ENCODE measurements around the gene ALPL. TPM values are rescaled to one million over a fixed set of nuclear protein-coding genes. Genes with fewer than 3 reads are reported as not detected.

ALPL gene
- total and polyA plus RNA-seq, 9 of the 15 experiments (the other 6 are each of a cell fraction or from before 2014, with no cell fraction given) = 0.04 to 0.38 (median 0.18) TPM; not detected in 4

DNA sequence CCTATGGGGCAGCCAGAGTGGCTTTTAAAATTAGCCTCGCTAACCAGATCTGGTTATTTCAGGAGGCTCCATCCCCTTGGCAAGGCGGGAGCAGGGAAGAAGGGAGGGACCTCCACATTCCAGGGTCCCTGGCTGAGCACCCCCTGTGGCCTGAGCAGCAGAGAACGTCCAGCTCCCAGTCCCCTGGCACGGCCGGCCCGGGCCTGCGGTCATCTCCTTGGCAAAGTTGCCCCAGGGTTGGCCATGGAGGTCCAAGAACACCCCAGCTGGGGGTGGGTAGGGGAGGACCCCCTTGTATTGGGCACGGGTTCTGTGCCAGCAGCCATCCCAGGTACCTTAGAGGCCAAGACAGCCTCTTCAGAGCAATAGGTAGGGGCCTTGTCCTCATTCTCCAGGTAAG lies 84.0 kb downstream of the ALPL start:
- peaks cover 10% of the 10 kb centered on the region for H4K20me1 ChIP-seq (replicated peaks; ENCODE audit: control insufficient read depth, insufficient read depth, low read length)
- no peaks in the 10 kb centered on the region for H3K9me1 ChIP-seq (ENCODE audit: control insufficient read depth, insufficient read depth, low read length)
- no peak for DNase-seq (ENCODE audit: extremely low read depth in 1 of 4, low spot score in 3 of 4)
- ATAC-seq = no peak
- no peaks in the 10 kb centered on the region for H3K79me2 ChIP-seq (ENCODE audit: control insufficient read depth, insufficient read depth, low read length)
- no peak overlapping the region for H3K4me3 ChIP-seq
- peaks cover 0 to 7% of the 10 kb centered on the region in 2 experiments; a peak in 1 of 5 replicates for H3K27me3 ChIP-seq (ENCODE audit: control insufficient read depth in 2 of 2, insufficient read depth in 2 of 2, low read length in 2 of 2)
- WGBS (ENCODE audit: insufficient coverage, low coverage, missing lambda C conversion rate) = 37% methylated on average over 8 of the region's 8 CpGs
- peaks cover 18% of the 10 kb centered on the region; the same call in 1 of the 3 replicates for H3K36me3 ChIP-seq (ENCODE audit: control insufficient read depth, insufficient read depth, low read length)
- H3K4me2 ChIP-seq (ENCODE audit: insufficient read depth, low read length) = no peak overlapping the region
- no peak overlapping the region for H3K27ac ChIP-seq (ENCODE audit: extremely low read depth, low read depth, low read length)
- CTCF ChIA-PET (ENCODE audit: low intra/inter-chr PET ratio) = no interaction called here
- intact Hi-C loops (cut with micrococcal nuclease) (loop anchor here (10.0 kb wide), 1 partner anchor 78 kb away; no protein-coding TSS in a partner anchor), in situ Hi-C loops (cut with MboI) (no loop called here)
- no peaks in the 10 kb centered on the region for H3K9me3 ChIP-seq (replicated peaks; ENCODE audit: control insufficient read depth, insufficient read depth, low read depth, low read length)
- no peak for FAIRE-seq
- H2AFZ ChIP-seq (ENCODE audit: low read depth, low read length) = no peak overlapping the region
- BruUV-seq (replicated peaks) = no TSS peak
- peaks cover 6 to 55% of the 10 kb centered on the region in 2 experiments; a peak in 3 of 5 replicates for H3K4me1 ChIP-seq (replicated peaks in 1 of 2; ENCODE audit: control insufficient read depth in 2 of 2, insufficient read depth in 2 of 2, low read length in 2 of 2)
- H3K9ac ChIP-seq (ENCODE audit: insufficient read depth in 1 of 2, low read depth in 2 of 2, low read length in 2 of 2) = 0 out of 4 replicates have a peak overlapping the region, but pooled peaks of 1 of the 2 experiments have one; percentile 41
- POLR2A ChIA-PET = interaction anchor here (0.5 to 0.6 kb wide), 2 partner anchors 198 to 552 kb away, joined by 3 read pairs; no protein-coding TSS in a partner anchor
- no peak for TF ChIP-seq POLR2B (IDR thresholded peaks at IDR 0.05; ENCODE audit: low read depth, partially characterized antibody)
- no peak for TF ChIP-seq POLR2AphosphoS2 (IDR thresholded peaks at IDR 0.05; ENCODE audit: low read length)
- TF ChIP-seq MCM3 (IDR thresholded peaks at IDR 0.05) = no peak
- TF ChIP-seq ZBTB43 (CRISPR knock-in tag; IDR thresholded peaks at IDR 0.05) = no peak
- no peak for TF ChIP-seq SMARCB1 (IDR thresholded peaks at IDR 0.05; ENCODE audit: insufficient read length, low read depth)
- no peak for TF ChIP-seq SIN3B (IDR thresholded peaks at IDR 0.05; ENCODE audit: low read depth)
- TF ChIP-seq ZFPM2 (CRISPR knock-in tag; IDR thresholded peaks at IDR 0.05) = no peak
- TF ChIP-seq, protein P1, sequence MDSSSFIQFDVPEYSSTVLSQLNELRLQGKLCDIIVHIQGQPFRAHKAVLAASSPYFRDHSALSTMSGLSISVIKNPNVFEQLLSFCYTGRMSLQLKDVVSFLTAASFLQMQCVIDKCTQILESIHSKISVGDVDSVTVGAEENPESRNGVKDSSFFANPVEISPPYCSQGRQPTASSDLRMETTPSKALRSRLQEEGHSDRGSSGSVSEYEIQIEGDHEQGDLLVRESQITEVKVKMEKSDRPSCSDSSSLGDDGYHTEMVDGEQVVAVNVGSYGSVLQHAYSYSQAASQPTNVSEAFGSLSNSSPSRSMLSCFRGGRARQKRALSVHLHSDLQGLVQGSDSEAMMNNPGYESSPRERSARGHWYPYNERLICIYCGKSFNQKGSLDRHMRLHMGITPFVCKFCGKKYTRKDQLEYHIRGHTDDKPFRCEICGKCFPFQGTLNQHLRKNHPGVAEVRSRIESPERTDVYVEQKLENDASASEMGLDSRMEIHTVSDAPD (CRISPR knock-in tag; IDR thresholded peaks at IDR 0.05) = no peak
